ENCODE results near the gene CEP350. TPM values are rescaled to one million over a fixed set of nuclear protein-coding genes. Genes with fewer than 3 reads are reported as not detected.

CEP350 gene
- total and polyA plus RNA-seq, 4 experiments from 2014 or later, result 9.3 to 99.4 (median 76.0) TPM

DNA sequence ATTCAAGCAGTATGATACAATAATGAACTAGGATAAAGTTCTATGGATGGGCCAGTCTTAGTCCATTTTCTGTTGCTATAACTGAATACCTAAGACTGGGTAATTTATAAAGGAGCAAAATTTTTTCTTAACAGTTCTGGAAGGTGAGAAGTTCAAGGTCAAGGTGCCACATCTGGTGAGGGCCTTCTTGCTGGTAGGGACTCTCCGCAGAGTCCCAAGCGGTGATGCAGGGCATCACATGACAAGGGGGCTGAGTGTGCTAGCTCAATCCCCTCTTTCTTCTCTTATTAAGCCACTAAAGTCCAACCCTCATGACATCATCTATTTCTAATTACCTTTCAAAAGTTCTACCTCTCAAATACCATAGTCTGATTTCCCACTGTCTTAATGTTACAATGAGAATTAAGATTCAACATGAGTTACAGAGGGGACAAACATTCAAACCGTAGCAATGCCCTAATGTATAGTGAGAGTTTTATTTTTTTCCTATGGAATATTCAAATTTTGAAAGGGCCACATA lies 107.9 kb downstream of the CEP350 start:
- H3K27me3 Mint-ChIP-seq, result no peaks in the 10 kb centered on the region
- Histone ChIP-seq H3K27me3 (ENCODE audit: insufficient read depth, low read length) (no peaks in the 10 kb centered on the region), H3K9me3 (ENCODE audit: control insufficient read depth in 1 of 2, low read length in 2 of 2) (no peaks in the 10 kb centered on the region), H3K27ac (ENCODE audit: low read depth, low read length) (no peak overlapping the region), H3K4me3 (ENCODE audit: low read length in 2 of 2) (no peak overlapping the region), H3K4me1 (ENCODE audit: insufficient read depth, low read length) (no peaks in the 10 kb centered on the region), H3K36me3 (ENCODE audit: insufficient read depth, low read length) (peaks cover 31% of the 10 kb centered on the region)
- H3K4me3 Mint-ChIP-seq, result no peak overlapping the region
- H3K9me3 Mint-ChIP-seq, result no peaks in the 10 kb centered on the region
- DNase-seq, result no peak
- ChIA-PET CTCF (ENCODE audit: partially characterized antibody) (interaction anchor here (2.6 kb wide), 1 partner anchor 117 kb away, joined by 10 read pairs; no protein-coding TSS in a partner anchor), POLR2A (ENCODE audit: partially characterized antibody) (no interaction called here)
- H3K27ac Mint-ChIP-seq, result peak overlapping the region in 2 of 7 donors; percentile 8 to 22
- no peaks in the 10 kb centered on the region for H3K4me1 Mint-ChIP-seq
- intact Hi-C loops (cut with micrococcal nuclease), result no loop called here
- H3K36me3 Mint-ChIP-seq, result peaks cover 36 to 46% of the 10 kb centered on the region in 2 donors

DNA sequence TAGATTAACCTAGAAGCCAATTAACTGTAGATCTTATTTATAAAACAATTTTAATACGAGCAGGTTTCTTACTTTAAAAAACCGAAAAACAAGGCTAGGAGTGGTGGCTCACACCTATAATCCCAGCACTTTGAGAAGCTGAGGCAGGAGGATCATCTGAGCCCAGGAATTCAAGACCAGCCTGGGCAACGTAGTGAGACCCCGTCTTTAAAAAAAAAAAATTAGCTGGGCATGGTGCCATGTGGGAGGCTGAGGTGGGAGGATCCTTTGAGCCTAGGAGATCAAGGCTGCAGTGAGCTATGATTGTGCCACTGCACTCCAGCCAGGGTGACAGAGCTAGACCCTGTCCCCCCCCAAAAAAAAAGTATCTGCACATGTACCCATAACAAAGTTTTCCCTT lies 110.8 kb downstream of the CEP350 start:
- no peaks in the 10 kb centered on the region for H3K4me1 ChIP-seq (ENCODE audit: insufficient read depth, low read length)
- no peak overlapping the region for H3K27ac Mint-ChIP-seq
- H3K36me3 Mint-ChIP-seq, result peaks cover 39 to 54% of the 10 kb centered on the region in 2 donors
- POLR2A ChIA-PET (ENCODE audit: partially characterized antibody), result no interaction called here
- DNase-seq, result no peak
- peaks cover 36% of the 10 kb centered on the region for H3K36me3 ChIP-seq (ENCODE audit: insufficient read depth, low read length)
- no peak overlapping the region for H3K4me3 Mint-ChIP-seq
- H3K27me3 Mint-ChIP-seq, result no peaks in the 10 kb centered on the region
- no peaks in the 10 kb centered on the region for H3K9me3 ChIP-seq (ENCODE audit: control insufficient read depth in 1 of 2, low read length in 2 of 2)
- no peaks in the 10 kb centered on the region for H3K9me3 Mint-ChIP-seq
- H3K27me3 ChIP-seq (ENCODE audit: insufficient read depth, low read length), result no peaks in the 10 kb centered on the region
- H3K4me3 ChIP-seq (ENCODE audit: low read length in 2 of 2), result no peak overlapping the region
- intact Hi-C loops (cut with micrococcal nuclease), result no loop called here
- no peak overlapping the region for H3K27ac ChIP-seq (ENCODE audit: low read depth, low read length)
- CTCF ChIA-PET (ENCODE audit: partially characterized antibody), result interaction anchor here (1.0 kb wide), 1 partner anchor 114 kb away, joined by 3 read pairs; no protein-coding TSS in a partner anchor
- H3K4me1 Mint-ChIP-seq, result no peaks in the 10 kb centered on the region

DNA sequence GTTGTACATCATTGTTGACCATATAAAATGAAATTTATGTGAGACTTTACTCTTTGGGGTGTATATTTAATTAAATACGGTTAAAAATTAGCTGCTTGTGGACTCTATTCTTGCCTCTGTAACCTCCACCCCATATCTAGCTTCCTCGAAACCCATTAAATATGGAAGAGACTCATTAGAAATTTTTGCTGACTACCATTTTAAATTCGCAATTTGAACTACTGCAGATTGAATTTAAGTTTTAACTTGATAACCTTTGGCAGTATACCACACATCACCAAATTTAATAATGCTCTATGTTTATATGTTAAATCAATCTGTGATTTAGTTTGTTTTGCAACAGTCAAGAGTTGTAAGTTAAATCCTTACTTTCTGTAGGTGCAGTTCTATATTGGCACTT lies 111.5 kb downstream of the CEP350 start:
- H3K27ac Mint-ChIP-seq, result no peak overlapping the region
- Histone ChIP-seq H3K4me1 (ENCODE audit: insufficient read depth, low read length) (no peaks in the 10 kb centered on the region), H3K36me3 (ENCODE audit: insufficient read depth, low read length) (peaks cover 36% of the 10 kb centered on the region), H3K4me3 (ENCODE audit: low read length in 2 of 2) (no peak overlapping the region), H3K27me3 (ENCODE audit: insufficient read depth, low read length) (no peaks in the 10 kb centered on the region), H3K9me3 (ENCODE audit: control insufficient read depth in 1 of 2, low read length in 2 of 2) (no peaks in the 10 kb centered on the region), H3K27ac (ENCODE audit: low read depth, low read length) (no peak overlapping the region)
- ChIA-PET CTCF (ENCODE audit: partially characterized antibody) (interaction anchor here (1.0 kb wide), 1 partner anchor 113 kb away, joined by 3 read pairs; no protein-coding TSS in a partner anchor), POLR2A (ENCODE audit: partially characterized antibody) (interaction anchor here (0.8 kb wide), 1 partner anchor 40 kb away, joined by 3 read pairs; no protein-coding TSS in a partner anchor)
- H3K36me3 Mint-ChIP-seq, result peaks cover 39 to 56% of the 10 kb centered on the region in 2 donors
- no peaks in the 10 kb centered on the region for H3K27me3 Mint-ChIP-seq
- no peak for DNase-seq
- no peaks in the 10 kb centered on the region for H3K4me1 Mint-ChIP-seq
- no peaks in the 10 kb centered on the region for H3K9me3 Mint-ChIP-seq
- intact Hi-C loops (cut with micrococcal nuclease), result no loop called here
- no peak overlapping the region for H3K4me3 Mint-ChIP-seq

DNA sequence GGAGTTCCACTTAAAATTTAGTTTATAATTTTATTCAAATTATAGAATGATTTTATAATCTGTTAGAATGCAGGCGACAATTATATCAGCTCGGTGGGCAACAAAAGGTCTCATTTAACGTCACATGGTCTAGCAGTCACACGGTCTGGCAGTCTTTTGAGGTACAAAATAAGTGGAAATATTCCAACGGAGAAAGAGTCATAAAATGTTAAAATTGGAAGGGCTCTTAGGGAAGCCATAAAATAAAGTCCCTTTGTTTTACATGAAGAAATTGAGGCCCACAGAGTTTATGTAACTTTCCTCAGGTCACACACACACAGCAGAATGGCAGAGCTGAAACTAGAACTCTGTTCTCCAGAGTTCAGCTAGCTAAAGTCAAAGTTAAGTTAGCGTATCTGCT lies 115.7 kb downstream of the CEP350 start:
- no peak overlapping the region for H3K27ac ChIP-seq (ENCODE audit: low read depth, low read length)
- H3K9me3 ChIP-seq (ENCODE audit: control insufficient read depth in 1 of 2, low read length in 2 of 2), result no peaks in the 10 kb centered on the region
- no peak overlapping the region for H3K4me3 ChIP-seq (ENCODE audit: low read length in 2 of 2)
- peaks cover 40% of the 10 kb centered on the region for H3K36me3 ChIP-seq (ENCODE audit: insufficient read depth, low read length)
- H3K4me1 Mint-ChIP-seq, result no peaks in the 10 kb centered on the region
- no peak for DNase-seq
- no peak overlapping the region for H3K27ac Mint-ChIP-seq
- H3K4me1 ChIP-seq (ENCODE audit: insufficient read depth, low read length), result no peaks in the 10 kb centered on the region
- H3K27me3 Mint-ChIP-seq, result no peaks in the 10 kb centered on the region
- ChIA-PET CTCF (ENCODE audit: partially characterized antibody) (interaction anchor here (0.7 to 0.9 kb wide), 2 partner anchors 109 to 1046 kb away, joined by 3 to 4 read pairs; no protein-coding TSS in a partner anchor), POLR2A (ENCODE audit: partially characterized antibody) (interaction anchor here (1.3 kb wide), 1 partner anchor 188 kb away, joined by 4 read pairs; the partner anchor contains the start of gene TOR1AIP1)
- H3K36me3 Mint-ChIP-seq, result peaks cover 41 to 62% of the 10 kb centered on the region in 2 donors
- H3K9me3 Mint-ChIP-seq, result no peaks in the 10 kb centered on the region
- no peak overlapping the region for H3K4me3 Mint-ChIP-seq
- intact Hi-C loops (cut with micrococcal nuclease), result no loop called here
- H3K27me3 ChIP-seq (ENCODE audit: insufficient read depth, low read length), result no peaks in the 10 kb centered on the region

DNA sequence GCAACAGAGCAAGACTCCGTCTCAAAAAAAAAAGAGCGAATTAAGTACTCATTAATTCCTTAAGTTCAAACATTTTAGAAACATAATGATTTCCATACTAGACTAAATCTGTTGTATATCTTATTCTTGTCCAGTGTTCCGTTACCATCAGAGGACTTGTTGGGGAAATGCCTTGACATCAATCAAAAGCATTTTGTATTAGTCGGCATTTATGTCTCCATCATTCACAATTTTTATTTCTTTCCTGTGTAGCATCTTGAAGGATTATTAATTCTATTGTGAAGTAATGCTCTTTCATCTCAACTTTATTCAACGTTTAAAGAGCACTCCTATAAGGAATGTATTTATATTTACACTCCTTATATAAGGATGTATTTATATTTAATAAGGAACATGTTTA lies 117.1 kb downstream of the CEP350 start:
- no peaks in the 10 kb centered on the region for H3K27me3 ChIP-seq (ENCODE audit: insufficient read depth, low read length)
- H3K9me3 ChIP-seq (ENCODE audit: control insufficient read depth in 1 of 2, low read length in 2 of 2), result no peaks in the 10 kb centered on the region
- H3K4me1 ChIP-seq (ENCODE audit: insufficient read depth, low read length), result no peaks in the 10 kb centered on the region
- ChIA-PET CTCF (ENCODE audit: partially characterized antibody) (no interaction called here), POLR2A (ENCODE audit: partially characterized antibody) (no interaction called here)
- H3K9me3 Mint-ChIP-seq, result no peaks in the 10 kb centered on the region
- H3K27ac ChIP-seq (ENCODE audit: low read depth, low read length), result no peak overlapping the region
- no peak for DNase-seq
- H3K36me3 ChIP-seq (ENCODE audit: insufficient read depth, low read length), result peaks cover 49% of the 10 kb centered on the region
- no peaks in the 10 kb centered on the region for H3K4me1 Mint-ChIP-seq
- H3K4me3 ChIP-seq (ENCODE audit: low read length in 2 of 2), result no peak overlapping the region
- intact Hi-C loops (cut with micrococcal nuclease), result no loop called here
- H3K36me3 Mint-ChIP-seq, result peaks cover 46 to 68% of the 10 kb centered on the region in 2 donors
- H3K27me3 Mint-ChIP-seq, result no peaks in the 10 kb centered on the region
- no peak overlapping the region for H3K27ac Mint-ChIP-seq
- no peak overlapping the region for H3K4me3 Mint-ChIP-seq

DNA sequence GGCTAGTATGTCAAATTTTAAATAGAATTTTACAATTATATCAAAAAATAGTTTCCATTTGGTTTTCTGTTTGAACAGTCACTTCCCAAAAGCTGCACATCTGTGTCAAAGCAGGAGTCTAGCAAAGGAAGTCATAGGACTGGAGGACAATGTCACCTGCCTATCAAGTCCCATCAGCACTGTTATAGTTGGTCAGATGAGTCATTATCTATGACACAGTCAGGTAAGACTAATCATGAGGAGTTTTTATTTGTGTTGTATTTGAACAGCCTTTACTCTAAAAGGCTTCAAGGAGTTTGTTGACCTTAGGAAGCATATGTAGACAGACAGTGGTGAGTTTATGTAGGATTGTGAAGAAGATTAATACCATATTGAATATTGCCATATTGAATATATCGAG lies 125.8 kb downstream of the CEP350 start:
- no peak overlapping the region for H3K4me3 Mint-ChIP-seq
- no peaks in the 10 kb centered on the region for H3K9me3 Mint-ChIP-seq
- H3K27me3 Mint-ChIP-seq, result no peaks in the 10 kb centered on the region
- intact Hi-C loops (cut with micrococcal nuclease), result no loop called here
- H3K27ac Mint-ChIP-seq, result no peak overlapping the region
- Histone ChIP-seq H3K27me3 (ENCODE audit: insufficient read depth, low read length) (no peaks in the 10 kb centered on the region), H3K4me3 (ENCODE audit: low read length in 2 of 2) (no peak overlapping the region), H3K36me3 (ENCODE audit: insufficient read depth, low read length) (peaks cover 24% of the 10 kb centered on the region), H3K9me3 (ENCODE audit: control insufficient read depth in 1 of 2, low read length in 2 of 2) (no peaks in the 10 kb centered on the region), H3K27ac (ENCODE audit: low read depth, low read length) (no peak overlapping the region), H3K4me1 (ENCODE audit: insufficient read depth, low read length) (no peaks in the 10 kb centered on the region)
- CTCF ChIA-PET (ENCODE audit: partially characterized antibody), result interaction anchor here (1.5 kb wide), 1 partner anchor 99 kb away, joined by 6 read pairs; no protein-coding TSS in a partner anchor
- DNase-seq, result no peak
- POLR2A ChIA-PET (ENCODE audit: partially characterized antibody), result no interaction called here
- H3K36me3 Mint-ChIP-seq, result peaks cover 29 to 53% of the 10 kb centered on the region in 2 donors
- no peaks in the 10 kb centered on the region for H3K4me1 Mint-ChIP-seq

DNA sequence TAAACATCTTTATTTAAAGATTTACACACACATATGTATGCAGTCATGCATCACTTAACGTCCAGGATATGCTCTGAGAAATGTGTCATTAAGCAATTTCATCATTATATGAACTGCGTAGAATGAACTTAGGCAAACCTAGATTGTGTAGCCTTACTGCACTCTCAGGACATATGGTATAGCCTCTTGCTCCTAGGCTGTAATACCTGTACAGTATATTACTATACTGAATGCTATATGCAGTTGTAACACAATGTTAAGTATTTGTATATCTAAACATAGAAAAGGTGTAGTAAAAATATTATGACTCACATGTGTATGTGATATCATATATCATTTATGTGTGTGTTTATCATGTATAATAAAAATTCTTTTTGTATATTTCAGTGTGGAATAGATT lies 126.9 kb downstream of the CEP350 start:
- Mint-ChIP-seq H3K4me3 (no peak overlapping the region), H3K27ac (no peak overlapping the region), H3K9me3 (no peaks in the 10 kb centered on the region), H3K36me3 (peaks cover 22 to 53% of the 10 kb centered on the region in 2 donors), H3K27me3 (no peaks in the 10 kb centered on the region), H3K4me1 (no peaks in the 10 kb centered on the region)
- DNase-seq, result no peak
- intact Hi-C loops (cut with micrococcal nuclease), result no loop called here
- Histone ChIP-seq H3K27ac (ENCODE audit: low read depth, low read length) (no peak overlapping the region), H3K36me3 (ENCODE audit: insufficient read depth, low read length) (peaks cover 13% of the 10 kb centered on the region), H3K9me3 (ENCODE audit: control insufficient read depth in 1 of 2, low read length in 2 of 2) (no peaks in the 10 kb centered on the region), H3K4me1 (ENCODE audit: insufficient read depth, low read length) (no peaks in the 10 kb centered on the region), H3K4me3 (ENCODE audit: low read length in 2 of 2) (no peak overlapping the region), H3K27me3 (ENCODE audit: insufficient read depth, low read length) (no peaks in the 10 kb centered on the region)
- POLR2A ChIA-PET (ENCODE audit: partially characterized antibody), result no interaction called here
- CTCF ChIA-PET (ENCODE audit: partially characterized antibody), result interaction anchor here (2.5 kb wide), 1 partner anchor 98 kb away, joined by 6 read pairs; no protein-coding TSS in a partner anchor

All from CD4-positive, alpha-beta memory T cell (primary cell).